Mesendoderm (in vitro differentiated cells): ENCODE results near the gene BANK1.

Experiments
- DNase-seq: peaks from one replicate; pipeline ENCODE4 v3.0.0; 2013
- H2AK5ac ChIP-seq: 2 replicates; pipeline ENCODE4 v1.6.1; 2013; ENCODE audit warnings: low read length, inconsistent platforms
- H2BK120ac ChIP-seq: 2 replicates; pipeline ENCODE4 v1.6.1; 2013; ENCODE audit warnings: low read depth, mild to moderate bottlenecking, low read length, moderate library complexity, mixed read lengths
- H2BK15ac ChIP-seq: replicated peaks from 2 replicates; pipeline ENCODE4 v1.6.1; 2013; ENCODE audit warnings: low read depth, mild to moderate bottlenecking, moderate library complexity
- H2BK5ac ChIP-seq: 2 replicates; pipeline ENCODE4 v1.6.1; 2013; ENCODE audit warnings: low read length, inconsistent platforms
- H3K18ac ChIP-seq: 2 replicates; pipeline ENCODE4 v1.6.1; 2013; ENCODE audit warnings: mild to moderate bottlenecking, low read length, mixed read lengths
- H3K23ac ChIP-seq: one replicate; pipeline ENCODE4 v1.6.1; 2013; ENCODE audit warnings: low read length
- H3K27ac ChIP-seq: 2 replicates; pipeline ENCODE4 v1.5.1; 2013; ENCODE audit warnings: low read depth, mild to moderate bottlenecking, inconsistent platforms, low read length, moderate library complexity
- H3K27me3 ChIP-seq: 2 replicates; pipeline ENCODE4 v1.6.1; 2013; ENCODE audit warnings: low read length, control low read depth, mild to moderate bottlenecking, inconsistent platforms; ENCODE audit not compliant: insufficient read depth, poor library complexity
- H3K36me3 ChIP-seq: 2 replicates; pipeline ENCODE4 v1.6.1; 2013; ENCODE audit warnings: low read length, inconsistent platforms; ENCODE audit not compliant: control insufficient read depth, insufficient read depth
- H3K4ac ChIP-seq: one replicate; pipeline ENCODE4 v1.6.1; 2013; ENCODE audit warnings: low read depth, mild to moderate bottlenecking, low read length, moderate library complexity
- H3K4me1 ChIP-seq: 2 replicates; pipeline ENCODE4 v1.6.1; 2013; ENCODE audit warnings: low read depth, low read length, inconsistent platforms; ENCODE audit not compliant: control insufficient read depth
- H3K4me2 ChIP-seq: 2 replicates; pipeline ENCODE4 v1.6.1; 2013; ENCODE audit warnings: low read length
- H3K4me3 ChIP-seq: 2 replicates; pipeline ENCODE4 v1.5.1; 2013; ENCODE audit warnings: mild to moderate bottlenecking, low read length
- H3K56ac ChIP-seq: one replicate; pipeline ENCODE4 v1.6.1; 2013; ENCODE audit warnings: low read length
- H3K79me1 ChIP-seq: 2 replicates; pipeline ENCODE4 v1.6.1; 2013; ENCODE audit warnings: low read length, inconsistent platforms
- H3K79me2 ChIP-seq: 2 replicates; pipeline ENCODE4 v1.6.1; 2013; ENCODE audit warnings: mild to moderate bottlenecking, low read length; ENCODE audit not compliant: control insufficient read depth, insufficient read depth
- H3K9ac ChIP-seq: 2 replicates; pipeline ENCODE4 v1.6.1; 2013; ENCODE audit warnings: low read length, inconsistent platforms
- H4K5ac ChIP-seq: one replicate; pipeline ENCODE4 v1.6.1; 2013; ENCODE audit warnings: low read length
- H4K8ac ChIP-seq: one replicate; pipeline ENCODE4 v1.6.1; 2013; ENCODE audit warnings: low read depth, mild to moderate bottlenecking, control low read depth, low read length, moderate library complexity
- WGBS: extraction: QIAGEN DNeasy Blood & Tissue Kit; methylation state at CpG from one replicate; pipeline ENCODE4 v1.1.7; 2013; ENCODE audit warnings: low lambda C conversion rate, missing lambda C conversion rate; ENCODE audit not compliant: insufficient coverage; ENCODE audit errors: extremely low coverage; 5-methylcytosine and 5-hydroxymethylcytosine counted together

Gene BANK1

GRCh38 chr4:101967697-101968346 lies 177.3 kb downstream of the BANK1 start:
- H3K27ac ChIP-seq, result no peak overlapping the region
- H3K18ac ChIP-seq, result no peak overlapping the region
- no peak for DNase-seq
- H3K4me1 ChIP-seq, result no peaks in the 10 kb centered on the region
- H3K79me1 ChIP-seq, result no peaks in the 10 kb centered on the region
- no peaks in the 10 kb centered on the region for H3K27me3 ChIP-seq
- no peaks in the 10 kb centered on the region for H3K36me3 ChIP-seq
- no peak overlapping the region for H3K9ac ChIP-seq
- no peak overlapping the region for H2BK120ac ChIP-seq
- H3K4ac ChIP-seq, result no peak overlapping the region
- no peak overlapping the region for H3K56ac ChIP-seq
- H3K79me2 ChIP-seq, result no peaks in the 10 kb centered on the region
- H4K8ac ChIP-seq, result no peak overlapping the region
- no peak overlapping the region for H3K4me2 ChIP-seq
- no peak overlapping the region for H4K5ac ChIP-seq
- H3K4me3 ChIP-seq, result no peak overlapping the region
- no peak overlapping the region for H2BK15ac ChIP-seq
- no peak overlapping the region for H2AK5ac ChIP-seq
- H3K23ac ChIP-seq, result no peak overlapping the region
- no CpG with 5 or more reads among the region's 2 CpGs for WGBS
- no peak overlapping the region for H2BK5ac ChIP-seq

- Histone ChIP-seq H3K4me1 (no peaks in the 10 kb centered on the region), H3K27ac (no peak overlapping the region), H2BK15ac (no peak overlapping the region), H2BK5ac (no peak overlapping the region), H3K27me3 (no peaks in the 10 kb centered on the region), H2AK5ac (no peak overlapping the region), H3K79me2 (no peaks in the 10 kb centered on the region), H3K4ac (no peak overlapping the region), H3K79me1 (no peaks in the 10 kb centered on the region), H3K18ac (no peak overlapping the region), H3K56ac (no peak overlapping the region), H4K8ac (no peak overlapping the region), H3K23ac (no peak overlapping the region), H3K9ac (no peak overlapping the region), H3K36me3 (no peaks in the 10 kb centered on the region), H3K4me2 (no peak overlapping the region), H2BK120ac (no peak overlapping the region), H4K5ac (no peak overlapping the region), H3K4me3 (no peak overlapping the region)
- no CpG with 5 or more reads among the region's 2 CpGs for WGBS
- DNase-seq, result no peak
Observed at GRCh38 chr4:101968364-101968763, 177.8 kb downstream of the BANK1 start.

- Histone ChIP-seq H2BK5ac (no peak overlapping the region), H2AK5ac (no peak overlapping the region), H3K27ac (no peak overlapping the region), H3K36me3 (no peaks in the 10 kb centered on the region), H3K27me3 (no peaks in the 10 kb centered on the region), H3K18ac (no peak overlapping the region), H3K56ac (no peak overlapping the region), H2BK15ac (no peak overlapping the region), H3K9ac (no peak overlapping the region), H3K4me2 (no peak overlapping the region), H3K79me2 (no peaks in the 10 kb centered on the region), H3K4me3 (no peak overlapping the region), H3K4ac (no peak overlapping the region), H2BK120ac (no peak overlapping the region), H3K23ac (no peak overlapping the region), H4K5ac (no peak overlapping the region), H3K4me1 (no peaks in the 10 kb centered on the region), H3K79me1 (no peaks in the 10 kb centered on the region), H4K8ac (no peak overlapping the region)
- no CpG with 5 or more reads among the region's 6 CpGs for WGBS
- DNase-seq, result peak; percentile 29
Observed at GRCh38 chr4:101969965-101970364, 179.4 kb downstream of the BANK1 start.

GRCh38 chr4:101970547-101971155 lies 180.1 kb downstream of the BANK1 start:
- Histone ChIP-seq H2AK5ac (no peak overlapping the region), H3K56ac (no peak overlapping the region), H4K8ac (no peak overlapping the region), H2BK120ac (no peak overlapping the region), H3K4me3 (no peak overlapping the region), H4K5ac (no peak overlapping the region), H3K36me3 (no peaks in the 10 kb centered on the region), H3K4me2 (no peak overlapping the region), H3K23ac (no peak overlapping the region), H3K79me1 (no peaks in the 10 kb centered on the region), H2BK5ac (no peak overlapping the region), H2BK15ac (no peak overlapping the region), H3K4ac (no peak overlapping the region), H3K4me1 (no peaks in the 10 kb centered on the region), H3K9ac (no peak overlapping the region), H3K27me3 (no peaks in the 10 kb centered on the region), H3K79me2 (no peaks in the 10 kb centered on the region), H3K18ac (no peak overlapping the region), H3K27ac (no peak overlapping the region)
- WGBS, result no CpG with 5 or more reads among the region's 6 CpGs
- DNase-seq, result no peak

- WGBS, result no CpG with 5 or more reads among the region's 2 CpGs
Observed at GRCh38 chr4:101972791-101973190, 182.3 kb downstream of the BANK1 start.

GRCh38 chr4:101973361-101973760 lies 182.8 kb downstream of the BANK1 start:
- Histone ChIP-seq H3K9ac (no peak overlapping the region), H3K27me3 (no peaks in the 10 kb centered on the region), H3K27ac (no peak overlapping the region), H3K79me2 (no peaks in the 10 kb centered on the region), H3K79me1 (no peaks in the 10 kb centered on the region), H3K23ac (no peak overlapping the region), H3K18ac (no peak overlapping the region), H4K5ac (no peak overlapping the region), H3K4me3 (no peak overlapping the region), H3K4me2 (no peak overlapping the region), H2BK15ac (no peak overlapping the region), H3K56ac (no peak overlapping the region), H3K36me3 (no peaks in the 10 kb centered on the region), H3K4ac (no peak overlapping the region), H2BK5ac (no peak overlapping the region), H2BK120ac (no peak overlapping the region), H2AK5ac (no peak overlapping the region), H4K8ac (no peak overlapping the region), H3K4me1 (no peaks in the 10 kb centered on the region)
- DNase-seq, result no peak
- no CpG with 5 or more reads among the region's 1 CpG for WGBS

More at GRCh38 chr4:101972791-101973190, 182.3 kb downstream of the BANK1 start:
- no peak overlapping the region for H2BK15ac ChIP-seq
- H3K23ac ChIP-seq, result no peak overlapping the region
- H3K18ac ChIP-seq, result no peak overlapping the region
- no peak overlapping the region for H4K8ac ChIP-seq
- DNase-seq, result no peak
- no peak overlapping the region for H3K56ac ChIP-seq
- no peak overlapping the region for H3K4me3 ChIP-seq
- H3K4me1 ChIP-seq, result no peaks in the 10 kb centered on the region
- no peak overlapping the region for H2BK5ac ChIP-seq
- no peaks in the 10 kb centered on the region for H3K79me1 ChIP-seq
- H3K79me2 ChIP-seq, result no peaks in the 10 kb centered on the region
- H3K4me2 ChIP-seq, result no peak overlapping the region
- H3K27ac ChIP-seq, result no peak overlapping the region
- H2BK120ac ChIP-seq, result no peak overlapping the region
- no peak overlapping the region for H2AK5ac ChIP-seq
- no peaks in the 10 kb centered on the region for H3K27me3 ChIP-seq
- H3K4ac ChIP-seq, result no peak overlapping the region
- H3K9ac ChIP-seq, result no peak overlapping the region
- no peaks in the 10 kb centered on the region for H3K36me3 ChIP-seq
- no peak overlapping the region for H4K5ac ChIP-seq
